Measurements from ENCODE around the gene PANK2. TPM values are rescaled to one million over a fixed set of nuclear protein-coding genes. Genes with fewer than 3 reads are reported as not detected.

PANK2 gene
- total RNA-seq, 1 experiment from 2014 or later, result 62.7 TPM

DNA sequence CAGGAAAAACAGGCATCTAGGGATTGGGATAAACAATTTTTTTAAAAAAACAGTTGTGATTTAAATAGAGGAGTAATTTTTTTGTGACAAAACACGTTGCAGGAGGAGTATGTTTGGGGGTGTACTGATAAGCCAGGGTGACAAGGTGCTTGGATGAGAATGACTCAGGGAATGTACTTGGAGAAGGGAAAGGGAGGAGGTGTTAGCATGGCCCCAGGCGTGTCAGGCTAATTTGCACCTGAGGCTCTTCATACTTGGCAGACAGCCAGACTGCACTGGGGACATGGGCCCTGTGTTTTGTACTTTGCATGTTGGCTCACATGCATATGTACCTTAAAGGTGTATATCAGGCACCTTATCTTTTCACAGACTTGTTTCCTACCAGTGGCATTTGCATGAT is 22.8 kb downstream of the PANK2 start (continued):
- TF ChIP-seq GABPB1 (CRISPR knock-in tag; IDR thresholded peaks at IDR 0.05) (no peak), FOXP1 (CRISPR knock-in tag; IDR thresholded peaks at IDR 0.05; ENCODE audit: borderline replicate concordance) (no peak), SOX15 (CRISPR knock-in tag; IDR thresholded peaks at IDR 0.05) (no peak)
- TF ChIP-seq, protein P1, sequence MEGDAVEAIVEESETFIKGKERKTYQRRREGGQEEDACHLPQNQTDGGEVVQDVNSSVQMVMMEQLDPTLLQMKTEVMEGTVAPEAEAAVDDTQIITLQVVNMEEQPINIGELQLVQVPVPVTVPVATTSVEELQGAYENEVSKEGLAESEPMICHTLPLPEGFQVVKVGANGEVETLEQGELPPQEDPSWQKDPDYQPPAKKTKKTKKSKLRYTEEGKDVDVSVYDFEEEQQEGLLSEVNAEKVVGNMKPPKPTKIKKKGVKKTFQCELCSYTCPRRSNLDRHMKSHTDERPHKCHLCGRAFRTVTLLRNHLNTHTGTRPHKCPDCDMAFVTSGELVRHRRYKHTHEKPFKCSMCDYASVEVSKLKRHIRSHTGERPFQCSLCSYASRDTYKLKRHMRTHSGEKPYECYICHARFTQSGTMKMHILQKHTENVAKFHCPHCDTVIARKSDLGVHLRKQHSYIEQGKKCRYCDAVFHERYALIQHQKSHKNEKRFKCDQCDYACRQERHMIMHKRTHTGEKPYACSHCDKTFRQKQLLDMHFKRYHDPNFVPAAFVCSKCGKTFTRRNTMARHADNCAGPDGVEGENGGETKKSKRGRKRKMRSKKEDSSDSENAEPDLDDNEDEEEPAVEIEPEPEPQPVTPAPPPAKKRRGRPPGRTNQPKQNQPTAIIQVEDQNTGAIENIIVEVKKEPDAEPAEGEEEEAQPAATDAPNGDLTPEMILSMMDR (IDR thresholded peaks at IDR 0.05), result no peak

DNA sequence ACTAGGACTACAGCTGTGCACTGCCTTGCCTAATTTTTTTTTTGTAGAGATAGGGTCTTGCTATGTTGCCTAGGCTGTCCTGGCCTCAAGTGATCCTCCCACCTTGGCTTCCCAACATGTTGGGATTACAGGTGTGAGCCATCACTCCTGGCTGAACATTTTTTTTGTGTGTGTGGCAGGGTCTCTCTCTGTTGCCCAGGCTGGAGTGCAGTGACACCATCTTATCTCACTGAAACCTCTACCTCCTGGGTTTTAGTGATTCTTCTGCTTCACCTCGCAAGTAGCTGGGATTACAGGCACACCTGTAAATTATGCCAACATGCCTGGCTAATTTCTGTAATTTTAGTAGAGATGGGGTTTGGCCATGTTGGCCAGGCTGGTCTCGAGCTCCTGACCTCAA is 25.3 kb downstream of the PANK2 start:
- H3K4me1 Mint-ChIP-seq, result no peaks in the 10 kb centered on the region
- peak overlapping the region; percentile 28 for H3K27ac Mint-ChIP-seq
- ATAC-seq (no peak), DNase-seq (ENCODE audit: low spot score) (no peak)
- peak; percentile 56; the same call in 1 of the 2 replicates for TF ChIP-seq ZNF121 (CRISPR knock-in tag; IDR thresholded peaks at IDR 0.05)
- TF ChIP-seq, protein P2, sequence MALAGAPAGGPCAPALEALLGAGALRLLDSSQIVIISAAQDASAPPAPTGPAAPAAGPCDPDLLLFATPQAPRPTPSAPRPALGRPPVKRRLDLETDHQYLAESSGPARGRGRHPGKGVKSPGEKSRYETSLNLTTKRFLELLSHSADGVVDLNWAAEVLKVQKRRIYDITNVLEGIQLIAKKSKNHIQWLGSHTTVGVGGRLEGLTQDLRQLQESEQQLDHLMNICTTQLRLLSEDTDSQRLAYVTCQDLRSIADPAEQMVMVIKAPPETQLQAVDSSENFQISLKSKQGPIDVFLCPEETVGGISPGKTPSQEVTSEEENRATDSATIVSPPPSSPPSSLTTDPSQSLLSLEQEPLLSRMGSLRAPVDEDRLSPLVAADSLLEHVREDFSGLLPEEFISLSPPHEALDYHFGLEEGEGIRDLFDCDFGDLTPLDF (CRISPR knock-in tag; IDR thresholded peaks at IDR 0.05), result no peak
- no peaks in the 10 kb centered on the region for H3K27me3 Mint-ChIP-seq (ENCODE audit: low read depth)
- POLR2A ChIA-PET, result no interaction called here
- H3K4me3 Mint-ChIP-seq, result no peak overlapping the region
- CTCF ChIA-PET, result no interaction called here
- peaks cover 89% of the 10 kb centered on the region for H3K36me3 Mint-ChIP-seq
- no peaks in the 10 kb centered on the region for H3K9me3 Mint-ChIP-seq

DNA sequence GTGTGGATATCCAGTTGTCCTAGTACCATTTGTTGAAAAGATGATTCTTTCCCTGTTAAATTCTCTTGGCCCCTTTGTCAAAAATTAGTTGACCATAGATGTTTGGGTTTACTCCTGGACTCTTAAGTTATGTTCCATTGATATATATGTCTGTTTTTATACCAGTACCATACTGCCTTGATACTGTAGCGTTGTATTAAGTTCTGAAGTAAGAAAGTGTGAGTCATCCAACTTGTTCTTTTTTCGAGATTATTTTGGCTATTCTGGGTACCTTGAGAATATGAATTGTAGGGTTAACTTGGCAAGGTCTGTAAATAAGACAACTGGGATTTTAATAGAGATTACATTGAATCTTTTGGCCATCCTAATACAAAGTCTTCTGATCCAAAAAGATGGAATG is 26.5 kb downstream of the PANK2 start:
- POLR2A ChIA-PET, result no interaction called here
- H3K27ac Mint-ChIP-seq, result peak overlapping the region; percentile 37
- TF ChIP-seq HMGA2 (CRISPR knock-in tag; IDR thresholded peaks at IDR 0.05) (no peak), NR2C2 (CRISPR knock-in tag; IDR thresholded peaks at IDR 0.05) (no peak), RELA (CRISPR knock-in tag; IDR thresholded peaks at IDR 0.05; ENCODE audit: borderline replicate concordance) (no peak), TCF7 (CRISPR knock-in tag; IDR thresholded peaks at IDR 0.05; ENCODE audit: low read depth) (no peak), CBFB (CRISPR knock-in tag; IDR thresholded peaks at IDR 0.05; ENCODE audit: low read depth) (no peak), CREM (CRISPR knock-in tag; IDR thresholded peaks at IDR 0.05) (no peak)
- TF ChIP-seq, protein P3, sequence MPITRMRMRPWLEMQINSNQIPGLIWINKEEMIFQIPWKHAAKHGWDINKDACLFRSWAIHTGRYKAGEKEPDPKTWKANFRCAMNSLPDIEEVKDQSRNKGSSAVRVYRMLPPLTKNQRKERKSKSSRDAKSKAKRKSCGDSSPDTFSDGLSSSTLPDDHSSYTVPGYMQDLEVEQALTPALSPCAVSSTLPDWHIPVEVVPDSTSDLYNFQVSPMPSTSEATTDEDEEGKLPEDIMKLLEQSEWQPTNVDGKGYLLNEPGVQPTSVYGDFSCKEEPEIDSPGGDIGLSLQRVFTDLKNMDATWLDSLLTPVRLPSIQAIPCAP (CRISPR knock-in tag; IDR thresholded peaks at IDR 0.05), result no peak
- TF ChIP-seq, protein P4, sequence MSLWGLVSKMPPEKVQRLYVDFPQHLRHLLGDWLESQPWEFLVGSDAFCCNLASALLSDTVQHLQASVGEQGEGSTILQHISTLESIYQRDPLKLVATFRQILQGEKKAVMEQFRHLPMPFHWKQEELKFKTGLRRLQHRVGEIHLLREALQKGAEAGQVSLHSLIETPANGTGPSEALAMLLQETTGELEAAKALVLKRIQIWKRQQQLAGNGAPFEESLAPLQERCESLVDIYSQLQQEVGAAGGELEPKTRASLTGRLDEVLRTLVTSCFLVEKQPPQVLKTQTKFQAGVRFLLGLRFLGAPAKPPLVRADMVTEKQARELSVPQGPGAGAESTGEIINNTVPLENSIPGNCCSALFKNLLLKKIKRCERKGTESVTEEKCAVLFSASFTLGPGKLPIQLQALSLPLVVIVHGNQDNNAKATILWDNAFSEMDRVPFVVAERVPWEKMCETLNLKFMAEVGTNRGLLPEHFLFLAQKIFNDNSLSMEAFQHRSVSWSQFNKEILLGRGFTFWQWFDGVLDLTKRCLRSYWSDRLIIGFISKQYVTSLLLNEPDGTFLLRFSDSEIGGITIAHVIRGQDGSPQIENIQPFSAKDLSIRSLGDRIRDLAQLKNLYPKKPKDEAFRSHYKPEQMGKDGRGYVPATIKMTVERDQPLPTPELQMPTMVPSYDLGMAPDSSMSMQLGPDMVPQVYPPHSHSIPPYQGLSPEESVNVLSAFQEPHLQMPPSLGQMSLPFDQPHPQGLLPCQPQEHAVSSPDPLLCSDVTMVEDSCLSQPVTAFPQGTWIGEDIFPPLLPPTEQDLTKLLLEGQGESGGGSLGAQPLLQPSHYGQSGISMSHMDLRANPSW (CRISPR knock-in tag; conservative IDR thresholded peaks at IDR 0.05; ENCODE audit: low read depth), result no peak
- TF ChIP-seq, protein P5, sequence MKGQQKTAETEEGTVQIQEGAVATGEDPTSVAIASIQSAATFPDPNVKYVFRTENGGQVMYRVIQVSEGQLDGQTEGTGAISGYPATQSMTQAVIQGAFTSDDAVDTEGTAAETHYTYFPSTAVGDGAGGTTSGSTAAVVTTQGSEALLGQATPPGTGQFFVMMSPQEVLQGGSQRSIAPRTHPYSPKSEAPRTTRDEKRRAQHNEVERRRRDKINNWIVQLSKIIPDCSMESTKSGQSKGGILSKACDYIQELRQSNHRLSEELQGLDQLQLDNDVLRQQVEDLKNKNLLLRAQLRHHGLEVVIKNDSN (CRISPR knock-in tag; IDR thresholded peaks at IDR 0.05), result no peak
- TF ChIP-seq, protein P6, sequence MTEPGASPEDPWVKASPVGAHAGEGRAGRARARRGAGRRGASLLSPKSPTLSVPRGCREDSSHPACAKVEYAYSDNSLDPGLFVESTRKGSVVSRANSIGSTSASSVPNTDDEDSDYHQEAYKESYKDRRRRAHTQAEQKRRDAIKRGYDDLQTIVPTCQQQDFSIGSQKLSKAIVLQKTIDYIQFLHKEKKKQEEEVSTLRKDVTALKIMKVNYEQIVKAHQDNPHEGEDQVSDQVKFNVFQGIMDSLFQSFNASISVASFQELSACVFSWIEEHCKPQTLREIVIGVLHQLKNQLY (CRISPR knock-in tag; IDR thresholded peaks at IDR 0.05), result no peak
- TF ChIP-seq, protein P7, sequence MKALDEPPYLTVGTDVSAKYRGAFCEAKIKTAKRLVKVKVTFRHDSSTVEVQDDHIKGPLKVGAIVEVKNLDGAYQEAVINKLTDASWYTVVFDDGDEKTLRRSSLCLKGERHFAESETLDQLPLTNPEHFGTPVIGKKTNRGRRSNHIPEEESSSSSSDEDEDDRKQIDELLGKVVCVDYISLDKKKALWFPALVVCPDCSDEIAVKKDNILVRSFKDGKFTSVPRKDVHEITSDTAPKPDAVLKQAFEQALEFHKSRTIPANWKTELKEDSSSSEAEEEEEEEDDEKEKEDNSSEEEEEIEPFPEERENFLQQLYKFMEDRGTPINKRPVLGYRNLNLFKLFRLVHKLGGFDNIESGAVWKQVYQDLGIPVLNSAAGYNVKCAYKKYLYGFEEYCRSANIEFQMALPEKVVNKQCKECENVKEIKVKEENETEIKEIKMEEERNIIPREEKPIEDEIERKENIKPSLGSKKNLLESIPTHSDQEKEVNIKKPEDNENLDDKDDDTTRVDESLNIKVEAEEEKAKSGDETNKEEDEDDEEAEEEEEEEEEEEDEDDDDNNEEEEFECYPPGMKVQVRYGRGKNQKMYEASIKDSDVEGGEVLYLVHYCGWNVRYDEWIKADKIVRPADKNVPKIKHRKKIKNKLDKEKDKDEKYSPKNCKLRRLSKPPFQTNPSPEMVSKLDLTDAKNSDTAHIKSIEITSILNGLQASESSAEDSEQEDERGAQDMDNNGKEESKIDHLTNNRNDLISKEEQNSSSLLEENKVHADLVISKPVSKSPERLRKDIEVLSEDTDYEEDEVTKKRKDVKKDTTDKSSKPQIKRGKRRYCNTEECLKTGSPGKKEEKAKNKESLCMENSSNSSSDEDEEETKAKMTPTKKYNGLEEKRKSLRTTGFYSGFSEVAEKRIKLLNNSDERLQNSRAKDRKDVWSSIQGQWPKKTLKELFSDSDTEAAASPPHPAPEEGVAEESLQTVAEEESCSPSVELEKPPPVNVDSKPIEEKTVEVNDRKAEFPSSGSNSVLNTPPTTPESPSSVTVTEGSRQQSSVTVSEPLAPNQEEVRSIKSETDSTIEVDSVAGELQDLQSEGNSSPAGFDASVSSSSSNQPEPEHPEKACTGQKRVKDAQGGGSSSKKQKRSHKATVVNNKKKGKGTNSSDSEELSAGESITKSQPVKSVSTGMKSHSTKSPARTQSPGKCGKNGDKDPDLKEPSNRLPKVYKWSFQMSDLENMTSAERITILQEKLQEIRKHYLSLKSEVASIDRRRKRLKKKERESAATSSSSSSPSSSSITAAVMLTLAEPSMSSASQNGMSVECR (CRISPR knock-in tag; IDR thresholded peaks at IDR 0.05; ENCODE audit: borderline replicate concordance), result no peak
- TF ChIP-seq, protein P8, sequence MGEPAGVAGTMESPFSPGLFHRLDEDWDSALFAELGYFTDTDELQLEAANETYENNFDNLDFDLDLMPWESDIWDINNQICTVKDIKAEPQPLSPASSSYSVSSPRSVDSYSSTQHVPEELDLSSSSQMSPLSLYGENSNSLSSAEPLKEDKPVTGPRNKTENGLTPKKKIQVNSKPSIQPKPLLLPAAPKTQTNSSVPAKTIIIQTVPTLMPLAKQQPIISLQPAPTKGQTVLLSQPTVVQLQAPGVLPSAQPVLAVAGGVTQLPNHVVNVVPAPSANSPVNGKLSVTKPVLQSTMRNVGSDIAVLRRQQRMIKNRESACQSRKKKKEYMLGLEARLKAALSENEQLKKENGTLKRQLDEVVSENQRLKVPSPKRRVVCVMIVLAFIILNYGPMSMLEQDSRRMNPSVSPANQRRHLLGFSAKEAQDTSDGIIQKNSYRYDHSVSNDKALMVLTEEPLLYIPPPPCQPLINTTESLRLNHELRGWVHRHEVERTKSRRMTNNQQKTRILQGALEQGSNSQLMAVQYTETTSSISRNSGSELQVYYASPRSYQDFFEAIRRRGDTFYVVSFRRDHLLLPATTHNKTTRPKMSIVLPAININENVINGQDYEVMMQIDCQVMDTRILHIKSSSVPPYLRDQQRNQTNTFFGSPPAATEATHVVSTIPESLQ (CRISPR knock-in tag; IDR thresholded peaks at IDR 0.05), result no peak

More for the DNA sequence above, 26.5 kb downstream of the PANK2 start:
- H3K27me3 Mint-ChIP-seq (ENCODE audit: low read depth), result no peaks in the 10 kb centered on the region
- CTCF ChIA-PET, result interaction anchor here (0.7 to 1.4 kb wide), 2 partner anchors 13 to 129 kb away, joined by 3 read pairs; partner anchors contain the start of gene CENPB
- no peak overlapping the region for H3K4me3 Mint-ChIP-seq
- peaks cover 84% of the 10 kb centered on the region for H3K36me3 Mint-ChIP-seq
- H3K9me3 Mint-ChIP-seq, result no peaks in the 10 kb centered on the region
- DNase-seq (ENCODE audit: low spot score), result no peak
- ATAC-seq, result no peak
- no peaks in the 10 kb centered on the region for H3K4me1 Mint-ChIP-seq
